NCI-H774 (cell line): ENCODE data around the gene RNF145.

Source experiments
- DNase-seq: peaks from one replicate; lab custom pipeline; 2025; lab: John Stamatoyannopoulos, UW

The RNF145 gene

GRCh38 chr5:159112436-159112835 lies 96.9 kb downstream of the RNF145 start:
- DNase-seq: no peak
